Neural cell (in vitro differentiated cells): ENCODE data around the gene ZBTB17.

ENCODE experiments used
- EP300 ChIP-seq: fragments of 450-650 bp; conservative IDR thresholded peaks from 2 replicates; pipeline ENCODE4 v1.6.1; 2014; ENCODE audit warnings: antibody characterized with exemption, mild to moderate bottlenecking, moderate library complexity; ENCODE audit not compliant: poor library complexity, severe bottlenecking
- POLR2AphosphoS5 ChIP-seq: IDR thresholded peaks from 2 replicates; pipeline ENCODE4 v1.6.1; 2012
- TAF1 ChIP-seq: IDR thresholded peaks from 2 replicates; pipeline ENCODE4 v1.6.1; 2012; ENCODE audit warnings: low read depth
- TF ChIP-seq, protein P1 (sequence below): fragments of 450-650 bp; IDR thresholded peaks from 2 replicates; pipeline ENCODE4 v1.5.1; 2014; ENCODE audit warnings: antibody characterized with exemption, mild to moderate bottlenecking, moderate library complexity; ENCODE audit not compliant: poor library complexity, severe bottlenecking
- TF ChIP-seq, protein P2 (sequence below): IDR thresholded peaks from 2 replicates; pipeline ENCODE4 v1.6.1; 2012; ENCODE audit warnings: borderline replicate concordance

- TF ChIP-seq EP300, result no peak
- TF ChIP-seq, protein P1, sequence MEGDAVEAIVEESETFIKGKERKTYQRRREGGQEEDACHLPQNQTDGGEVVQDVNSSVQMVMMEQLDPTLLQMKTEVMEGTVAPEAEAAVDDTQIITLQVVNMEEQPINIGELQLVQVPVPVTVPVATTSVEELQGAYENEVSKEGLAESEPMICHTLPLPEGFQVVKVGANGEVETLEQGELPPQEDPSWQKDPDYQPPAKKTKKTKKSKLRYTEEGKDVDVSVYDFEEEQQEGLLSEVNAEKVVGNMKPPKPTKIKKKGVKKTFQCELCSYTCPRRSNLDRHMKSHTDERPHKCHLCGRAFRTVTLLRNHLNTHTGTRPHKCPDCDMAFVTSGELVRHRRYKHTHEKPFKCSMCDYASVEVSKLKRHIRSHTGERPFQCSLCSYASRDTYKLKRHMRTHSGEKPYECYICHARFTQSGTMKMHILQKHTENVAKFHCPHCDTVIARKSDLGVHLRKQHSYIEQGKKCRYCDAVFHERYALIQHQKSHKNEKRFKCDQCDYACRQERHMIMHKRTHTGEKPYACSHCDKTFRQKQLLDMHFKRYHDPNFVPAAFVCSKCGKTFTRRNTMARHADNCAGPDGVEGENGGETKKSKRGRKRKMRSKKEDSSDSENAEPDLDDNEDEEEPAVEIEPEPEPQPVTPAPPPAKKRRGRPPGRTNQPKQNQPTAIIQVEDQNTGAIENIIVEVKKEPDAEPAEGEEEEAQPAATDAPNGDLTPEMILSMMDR, result no peak
- TF ChIP-seq TAF1, result no peak
- TF ChIP-seq, protein P2, sequence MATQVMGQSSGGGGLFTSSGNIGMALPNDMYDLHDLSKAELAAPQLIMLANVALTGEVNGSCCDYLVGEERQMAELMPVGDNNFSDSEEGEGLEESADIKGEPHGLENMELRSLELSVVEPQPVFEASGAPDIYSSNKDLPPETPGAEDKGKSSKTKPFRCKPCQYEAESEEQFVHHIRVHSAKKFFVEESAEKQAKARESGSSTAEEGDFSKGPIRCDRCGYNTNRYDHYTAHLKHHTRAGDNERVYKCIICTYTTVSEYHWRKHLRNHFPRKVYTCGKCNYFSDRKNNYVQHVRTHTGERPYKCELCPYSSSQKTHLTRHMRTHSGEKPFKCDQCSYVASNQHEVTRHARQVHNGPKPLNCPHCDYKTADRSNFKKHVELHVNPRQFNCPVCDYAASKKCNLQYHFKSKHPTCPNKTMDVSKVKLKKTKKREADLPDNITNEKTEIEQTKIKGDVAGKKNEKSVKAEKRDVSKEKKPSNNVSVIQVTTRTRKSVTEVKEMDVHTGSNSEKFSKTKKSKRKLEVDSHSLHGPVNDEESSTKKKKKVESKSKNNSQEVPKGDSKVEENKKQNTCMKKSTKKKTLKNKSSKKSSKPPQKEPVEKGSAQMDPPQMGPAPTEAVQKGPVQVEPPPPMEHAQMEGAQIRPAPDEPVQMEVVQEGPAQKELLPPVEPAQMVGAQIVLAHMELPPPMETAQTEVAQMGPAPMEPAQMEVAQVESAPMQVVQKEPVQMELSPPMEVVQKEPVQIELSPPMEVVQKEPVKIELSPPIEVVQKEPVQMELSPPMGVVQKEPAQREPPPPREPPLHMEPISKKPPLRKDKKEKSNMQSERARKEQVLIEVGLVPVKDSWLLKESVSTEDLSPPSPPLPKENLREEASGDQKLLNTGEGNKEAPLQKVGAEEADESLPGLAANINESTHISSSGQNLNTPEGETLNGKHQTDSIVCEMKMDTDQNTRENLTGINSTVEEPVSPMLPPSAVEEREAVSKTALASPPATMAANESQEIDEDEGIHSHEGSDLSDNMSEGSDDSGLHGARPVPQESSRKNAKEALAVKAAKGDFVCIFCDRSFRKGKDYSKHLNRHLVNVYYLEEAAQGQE, result no peak
- TF ChIP-seq POLR2AphosphoS5, result no peak
Measured at GRCh38 chr1:15962176-15962575, 13.7 kb downstream of the ZBTB17 start.
